Measurements from ENCODE around the gene ZNF41. TPM values are rescaled to one million over a fixed set of nuclear protein-coding genes. Genes with fewer than 3 reads are reported as not detected.

The ZNF41 gene
- total RNA-seq, 2 donors from 2014 or later, result 8.3 to 12.3 TPM

- Histone ChIP-seq H3K9me3 (no peaks in the 10 kb centered on the region), H3K4me3 (no peak overlapping the region), H3K36me3 (no peaks in the 10 kb centered on the region), H3K27ac (no peak overlapping the region), H3K27me3 (replicated peaks; ENCODE audit: insufficient read depth) (no peaks in the 10 kb centered on the region), H3K4me1 (replicated peaks) (no peaks in the 10 kb centered on the region)
- intact Hi-C loops (cut with DNase I), result no loop called here
- TF ChIP-seq POLR2AphosphoS5 (IDR thresholded peaks at IDR 0.05) (no peak), POLR2A (IDR thresholded peaks at IDR 0.05) (no peak)
- TF ChIP-seq, protein P1, sequence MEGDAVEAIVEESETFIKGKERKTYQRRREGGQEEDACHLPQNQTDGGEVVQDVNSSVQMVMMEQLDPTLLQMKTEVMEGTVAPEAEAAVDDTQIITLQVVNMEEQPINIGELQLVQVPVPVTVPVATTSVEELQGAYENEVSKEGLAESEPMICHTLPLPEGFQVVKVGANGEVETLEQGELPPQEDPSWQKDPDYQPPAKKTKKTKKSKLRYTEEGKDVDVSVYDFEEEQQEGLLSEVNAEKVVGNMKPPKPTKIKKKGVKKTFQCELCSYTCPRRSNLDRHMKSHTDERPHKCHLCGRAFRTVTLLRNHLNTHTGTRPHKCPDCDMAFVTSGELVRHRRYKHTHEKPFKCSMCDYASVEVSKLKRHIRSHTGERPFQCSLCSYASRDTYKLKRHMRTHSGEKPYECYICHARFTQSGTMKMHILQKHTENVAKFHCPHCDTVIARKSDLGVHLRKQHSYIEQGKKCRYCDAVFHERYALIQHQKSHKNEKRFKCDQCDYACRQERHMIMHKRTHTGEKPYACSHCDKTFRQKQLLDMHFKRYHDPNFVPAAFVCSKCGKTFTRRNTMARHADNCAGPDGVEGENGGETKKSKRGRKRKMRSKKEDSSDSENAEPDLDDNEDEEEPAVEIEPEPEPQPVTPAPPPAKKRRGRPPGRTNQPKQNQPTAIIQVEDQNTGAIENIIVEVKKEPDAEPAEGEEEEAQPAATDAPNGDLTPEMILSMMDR (IDR thresholded peaks at IDR 0.05), result no peak
- DNase-seq (ENCODE audit: low spot score), result no peak
These were observed 7.5 kb downstream of the ZNF41 start for GRCh38 chrX:47475476-47475875.

DNA sequence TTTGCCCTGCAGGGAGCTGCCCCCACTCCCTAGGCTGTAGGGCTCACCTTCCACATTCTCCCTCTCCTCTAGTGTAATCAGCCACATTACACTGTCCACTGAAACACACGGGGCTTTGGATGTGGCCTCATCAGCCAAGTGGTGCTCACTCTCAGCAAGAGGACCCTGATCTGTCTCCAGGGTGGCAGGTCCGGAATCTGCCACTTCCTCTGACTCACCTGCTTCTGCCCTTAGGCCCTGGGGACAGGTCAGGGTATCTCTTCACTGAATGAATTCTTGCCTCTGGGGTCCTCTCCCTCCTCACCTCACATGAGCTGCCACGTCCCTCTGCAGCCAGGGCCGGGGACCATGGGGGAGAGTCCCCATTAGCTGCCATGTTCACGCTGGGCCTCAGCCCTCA, 15.9 kb downstream of the ZNF41 start:
- intact Hi-C loops (cut with DNase I), result no loop called here
- DNase-seq (ENCODE audit: low spot score), result no peak
- Histone ChIP-seq H3K9me3 (no peaks in the 10 kb centered on the region), H3K27me3 (replicated peaks; ENCODE audit: insufficient read depth) (no peaks in the 10 kb centered on the region), H3K27ac (no peak overlapping the region), H3K36me3 (no peaks in the 10 kb centered on the region), H3K4me1 (replicated peaks) (no peaks in the 10 kb centered on the region), H3K4me3 (no peak overlapping the region)
- 89% methylated on average over 5 of the region's 5 CpGs for WGBS
- TF ChIP-seq POLR2AphosphoS5 (IDR thresholded peaks at IDR 0.05), result no peak
- TF ChIP-seq POLR2A (IDR thresholded peaks at IDR 0.05), result no peak
- TF ChIP-seq, protein P1 (IDR thresholded peaks at IDR 0.05), result no peak

GRCh38 chrX:47460561-47460960, 22.5 kb downstream of the ZNF41 start:
- TF ChIP-seq POLR2AphosphoS5 (IDR thresholded peaks at IDR 0.05) (no peak), POLR2A (IDR thresholded peaks at IDR 0.05) (no peak)
- TF ChIP-seq, protein P1 (IDR thresholded peaks at IDR 0.05), result no peak
- Histone ChIP-seq H3K4me1 (replicated peaks) (no peaks in the 10 kb centered on the region), H3K27me3 (replicated peaks; ENCODE audit: insufficient read depth) (no peaks in the 10 kb centered on the region), H3K4me3 (no peak overlapping the region), H3K9me3 (no peaks in the 10 kb centered on the region), H3K36me3 (no peaks in the 10 kb centered on the region), H3K27ac (no peak overlapping the region)
- no peak for DNase-seq (ENCODE audit: low spot score)
- intact Hi-C loops (cut with DNase I), result no loop called here
- WGBS, result 100% methylated on average over 1 of the region's 1 CpG

GRCh38 chrX:47458528-47458927, 24.5 kb downstream of the ZNF41 start:
- Histone ChIP-seq H3K27me3 (replicated peaks; ENCODE audit: insufficient read depth) (no peaks in the 10 kb centered on the region), H3K4me1 (replicated peaks) (no peaks in the 10 kb centered on the region), H3K4me3 (no peak overlapping the region), H3K27ac (no peak overlapping the region), H3K36me3 (no peaks in the 10 kb centered on the region), H3K9me3 (no peaks in the 10 kb centered on the region)
- 84% methylated on average over 6 of the region's 6 CpGs for WGBS
- DNase-seq (ENCODE audit: low spot score), result no peak
- TF ChIP-seq POLR2AphosphoS5 (IDR thresholded peaks at IDR 0.05), result no peak
- no peak for TF ChIP-seq POLR2A (IDR thresholded peaks at IDR 0.05)
- TF ChIP-seq, protein P1 (IDR thresholded peaks at IDR 0.05), result no peak
- intact Hi-C loops (cut with DNase I), result no loop called here

DNA sequence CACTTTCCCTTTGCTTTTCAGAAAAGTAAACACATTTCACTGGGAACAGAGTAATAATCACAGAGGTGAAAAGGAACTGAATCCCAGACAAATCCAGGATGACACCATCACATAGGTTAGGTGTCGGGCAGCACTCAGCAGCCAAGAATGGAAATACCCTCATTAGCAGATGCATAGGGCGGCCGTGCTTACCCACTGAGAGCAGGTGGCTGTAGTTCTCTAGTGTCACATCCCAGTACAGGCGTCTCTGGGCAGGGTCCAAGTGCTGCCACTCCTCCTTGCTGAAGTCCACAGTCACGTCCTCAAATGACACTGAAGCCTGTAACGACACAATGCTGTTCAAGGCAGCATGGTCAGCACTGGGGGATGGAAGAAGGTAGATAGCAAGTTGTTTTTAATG, 26.9 kb downstream of the ZNF41 start:
- intact Hi-C loops (cut with DNase I), result no loop called here
- TF ChIP-seq, protein P1 (IDR thresholded peaks at IDR 0.05), result no peak
- no peak for TF ChIP-seq POLR2AphosphoS5 (IDR thresholded peaks at IDR 0.05)
- Histone ChIP-seq H3K27me3 (replicated peaks; ENCODE audit: insufficient read depth) (no peaks in the 10 kb centered on the region), H3K27ac (no peak overlapping the region), H3K4me3 (no peak overlapping the region), H3K36me3 (no peaks in the 10 kb centered on the region), H3K9me3 (no peaks in the 10 kb centered on the region), H3K4me1 (replicated peaks) (no peaks in the 10 kb centered on the region)
- no peak for DNase-seq (ENCODE audit: low spot score)
- 93% methylated on average over 6 of the region's 6 CpGs for WGBS

Data from prostate gland (tissue), 2 donors.